Tibial nerve (tissue), 3 donors: Measurements from ENCODE around the gene CAPN13.

Experiments
- CTCF ChIP-seq, 5 experiments: fragments of 200-600 bp in 3 of 5; fragments of 450-650 bp in 2 of 5; sonication (generic) in 3 of 5; IDR thresholded peaks; one replicate each; pipeline ENCODE4 v1.5.1; 2016 to 2019; ENCODE audit warnings: antibody characterized with exemption in 5 of 5, mild to moderate bottlenecking in 3 of 5, moderate library complexity in 2 of 5
- POLR2A ChIP-seq, 2 donors: fragments of 450-650 bp; IDR thresholded peaks; one replicate each; pipeline ENCODE4 v1.6.1; 2017; ENCODE audit warnings: antibody characterized with exemption in 2 of 2, mild to moderate bottlenecking in 2 of 2, moderate library complexity in 2 of 2

GRCh38 chr2:30781961-30782533, 25.2 kb downstream of the CAPN13 start:
- TF ChIP-seq POLR2A (IDR thresholded peaks at IDR 0.05) (no peak), CTCF (IDR thresholded peaks at IDR 0.05) (no peak)
